GM18907 (cell line): ENCODE results near the gene ENDOV.

Experiments
- ATAC-seq: cut with Tn5 transposase; IDR thresholded peaks from one replicate; pipeline ENCODE4 v1.9.1; 2021; ENCODE audit warnings: mild to moderate bottlenecking, moderate library complexity; ENCODE audit not compliant: unreplicated experiment

The ENDOV gene

GRCh38 chr17:80430446-80431245, 15.7 kb downstream of the ENDOV start:
- ATAC-seq = no peak

DNA sequence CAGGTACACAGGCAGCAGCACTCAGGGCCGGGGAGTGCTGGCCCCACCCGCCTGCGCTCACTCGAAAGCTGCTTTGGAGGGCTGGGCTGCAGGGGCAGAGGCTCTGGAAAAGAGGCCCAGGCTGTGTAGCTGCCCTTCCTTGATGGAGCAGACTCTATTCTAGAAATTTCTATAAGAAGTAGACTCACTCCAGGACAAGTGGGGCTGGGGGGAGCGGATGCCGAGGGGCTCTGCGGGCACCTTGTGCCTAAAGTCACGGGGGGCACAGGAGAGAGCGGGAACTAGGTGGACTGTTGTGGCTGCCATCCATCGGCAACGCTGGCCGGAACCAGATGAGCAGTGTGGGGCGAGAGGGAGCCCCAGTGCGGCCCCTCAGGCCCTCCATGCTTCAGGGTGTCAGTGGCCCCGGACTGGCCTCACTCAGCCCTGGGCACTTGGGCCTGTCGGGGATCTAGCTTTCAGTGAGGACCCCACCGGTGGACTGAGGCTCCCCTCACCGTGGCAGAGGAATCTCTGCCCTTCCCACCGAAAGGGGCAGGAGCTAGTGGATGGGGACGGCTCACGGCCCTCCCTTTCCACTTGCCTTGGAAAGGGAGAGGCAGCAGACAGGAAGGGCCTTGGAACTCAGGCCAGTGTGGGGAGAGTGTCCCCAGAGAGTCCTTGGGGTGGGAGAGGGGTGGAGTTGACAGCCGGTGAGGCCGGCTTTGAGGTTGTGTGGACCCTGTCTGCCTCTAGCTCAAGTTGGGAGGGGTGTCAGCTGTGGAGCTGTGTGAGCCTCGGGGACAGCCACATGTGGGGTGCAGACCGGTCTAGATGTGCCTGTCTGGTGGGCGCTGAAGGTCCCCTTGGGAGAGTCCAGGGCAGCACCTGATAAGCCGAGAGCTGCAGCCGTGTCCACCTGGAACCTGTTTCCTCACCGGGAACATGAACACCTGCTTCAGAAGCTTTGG, 16.6 kb downstream of the ENDOV start:
- ATAC-seq = no peak

GRCh38 chr17:80432350-80432955, 17.5 kb downstream of the ENDOV start:
- ATAC-seq = no peak

GRCh38 chr17:80432961-80433550, 18.1 kb downstream of the ENDOV start:
- no peak for ATAC-seq

GRCh38 chr17:80433916-80434666, 19.1 kb downstream of the ENDOV start:
- ATAC-seq = no peak

GRCh38 chr17:80437532-80437931, 22.6 kb downstream of the ENDOV start:
- no peak for ATAC-seq

DNA sequence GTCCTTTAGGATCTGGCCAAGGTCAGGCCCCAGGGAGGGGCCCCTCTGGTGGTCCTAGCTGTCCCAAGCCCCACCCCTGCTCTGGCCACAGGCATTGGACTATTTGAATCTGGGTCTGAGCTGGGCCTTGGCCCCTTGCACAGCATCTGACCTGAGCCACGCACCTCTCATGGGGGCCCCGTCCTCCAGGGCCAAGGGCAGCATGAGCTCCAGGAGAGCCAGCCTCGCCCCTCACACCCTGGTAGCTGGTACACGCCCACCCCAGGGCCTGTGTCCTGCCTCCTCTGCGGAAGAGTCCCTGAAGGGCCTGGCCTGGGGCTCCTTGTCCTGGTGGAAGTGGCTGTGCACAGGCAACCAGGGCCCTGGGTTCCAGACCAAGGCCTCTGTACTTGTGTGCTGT, 23.8 kb downstream of the ENDOV start:
- ATAC-seq = no peak

DNA sequence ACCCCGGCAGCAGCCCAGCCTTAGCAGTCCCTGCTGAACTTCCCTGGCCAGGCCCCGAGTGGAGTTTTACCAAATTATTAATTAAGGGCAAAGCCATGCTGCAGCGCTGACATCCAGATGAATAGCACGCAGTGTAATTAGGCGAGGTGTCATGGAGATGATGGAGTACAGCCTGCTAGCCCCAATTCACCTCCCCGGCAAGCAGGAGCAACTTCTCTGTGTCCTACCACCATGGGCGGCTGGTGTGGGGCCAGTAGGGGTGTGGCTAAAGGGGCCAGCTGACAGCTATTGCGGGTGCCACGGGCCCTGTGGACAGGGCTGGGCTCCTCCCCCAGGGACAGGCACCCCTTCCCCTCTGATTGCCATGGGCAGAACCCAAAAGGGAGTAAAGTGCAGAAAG, 24.5 kb downstream of the ENDOV start:
- ATAC-seq = no peak

- ATAC-seq = no peak
Measured at GRCh38 chr17:80441133-80441578, 26.2 kb downstream of the ENDOV start.

DNA sequence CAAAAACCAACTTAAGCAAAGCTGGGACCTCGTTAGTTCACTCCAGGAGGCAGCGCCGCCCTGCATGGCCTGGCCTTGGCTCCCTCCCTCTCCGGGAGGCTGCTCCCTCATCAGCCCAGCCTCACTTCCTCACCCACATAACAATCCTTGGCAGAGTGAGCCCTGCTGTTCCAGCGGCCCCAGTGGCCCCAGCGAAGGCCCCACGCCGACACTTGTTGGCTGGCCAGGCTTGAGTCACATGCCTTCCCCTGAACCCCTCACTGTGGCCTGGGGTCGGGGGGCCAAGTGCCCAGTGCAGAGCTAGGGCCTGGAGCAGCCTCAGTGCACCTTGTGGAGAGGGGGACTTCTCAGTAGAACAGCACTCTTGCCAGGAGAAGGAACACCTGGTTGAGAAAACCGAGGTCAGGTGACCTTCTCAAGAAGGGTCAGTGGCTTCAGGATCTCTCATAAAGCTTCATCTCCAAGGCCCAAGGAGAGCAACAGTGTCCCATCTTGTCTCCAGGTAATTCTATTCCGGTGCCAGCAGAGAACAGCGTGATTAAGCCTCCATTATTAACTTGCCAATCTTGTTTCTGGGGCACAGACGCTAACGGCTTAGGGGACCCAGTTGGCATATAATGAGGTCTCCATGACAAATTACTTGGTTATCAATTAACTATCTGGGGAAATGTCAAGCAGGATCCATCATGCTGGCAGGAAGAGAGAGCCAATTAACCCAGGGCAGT, 26.8 kb downstream of the ENDOV start:
- ATAC-seq = no peak

DNA sequence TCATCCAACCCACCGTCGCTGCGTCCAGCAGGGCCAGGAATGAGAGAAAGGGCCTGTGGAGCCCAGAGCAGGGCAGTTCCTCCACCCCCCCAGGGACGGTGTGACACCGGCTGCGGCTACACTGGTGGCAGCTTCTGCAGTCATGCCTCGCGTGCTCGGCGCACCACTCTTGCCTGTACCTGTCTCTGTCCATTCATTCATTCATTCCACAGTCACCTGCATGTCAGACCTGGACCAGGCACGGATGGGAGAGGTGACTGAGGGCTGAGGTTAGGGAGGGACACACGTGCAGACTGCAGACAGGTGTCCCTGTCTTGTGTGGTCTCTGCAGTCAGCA, 27.3 kb downstream of the ENDOV start:
- no peak for ATAC-seq

DNA sequence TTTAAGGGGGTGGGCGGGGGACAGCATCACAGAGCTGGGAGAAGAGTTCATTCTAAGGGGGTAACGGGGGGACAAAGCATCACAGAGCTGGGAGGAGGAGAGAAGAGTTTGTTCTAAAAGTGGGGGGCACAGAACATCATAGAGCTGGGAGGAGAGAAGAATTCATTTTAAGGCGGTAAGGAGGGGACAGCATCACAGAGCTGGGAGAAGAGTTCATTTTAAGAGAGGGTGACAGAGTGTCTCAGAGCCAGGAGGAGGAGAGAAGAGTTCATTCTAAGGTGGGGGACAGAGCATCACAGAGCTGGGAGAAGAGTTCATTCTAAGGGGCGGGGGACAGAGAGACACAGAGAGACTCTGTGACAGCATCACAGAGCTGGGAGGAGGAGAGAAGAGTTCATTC, 27.8 kb downstream of the ENDOV start:
- no peak for ATAC-seq

- ATAC-seq = no peak
Measured at GRCh38 chr17:80443498-80443897, 28.5 kb downstream of the ENDOV start.

DNA sequence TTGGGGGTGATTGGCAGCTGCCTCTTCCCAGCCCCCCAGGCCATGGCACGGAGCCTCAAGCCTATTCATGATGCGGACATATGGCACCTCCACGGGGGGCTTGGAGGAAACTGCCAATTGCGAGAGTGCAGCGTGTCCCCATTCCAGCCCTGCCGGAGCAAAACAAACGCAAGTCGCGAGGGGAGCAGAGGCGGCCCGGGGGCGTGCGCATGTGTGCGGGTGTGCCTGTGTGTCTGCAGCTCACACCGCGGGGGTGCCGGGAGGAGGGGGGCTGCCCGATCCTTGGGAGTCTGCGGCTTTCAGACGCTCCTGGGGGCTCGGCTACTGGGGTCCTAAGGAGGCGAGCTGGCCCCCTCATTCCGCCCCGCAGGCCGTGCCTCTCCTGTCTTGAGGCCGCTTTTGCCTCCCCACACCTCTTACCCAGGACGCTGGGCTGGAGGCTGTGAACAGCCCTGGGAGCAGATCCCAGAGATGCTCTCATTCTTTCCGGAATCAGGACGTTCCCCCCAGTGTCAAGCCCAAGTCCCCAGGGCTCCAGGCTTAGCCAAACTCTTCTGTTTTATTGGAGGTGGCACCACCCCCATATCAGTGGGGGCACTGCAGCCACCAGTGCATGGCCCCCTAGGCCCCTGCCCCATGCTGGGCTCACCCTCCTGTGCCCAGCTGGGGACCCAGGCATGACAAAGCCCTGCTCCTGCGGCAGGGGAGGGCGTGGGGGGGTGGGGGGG, 29.1 kb downstream of the ENDOV start:
- ATAC-seq = no peak

GRCh38 chr17:80444644-80444979, 29.6 kb downstream of the ENDOV start:
- ATAC-seq = no peak

DNA sequence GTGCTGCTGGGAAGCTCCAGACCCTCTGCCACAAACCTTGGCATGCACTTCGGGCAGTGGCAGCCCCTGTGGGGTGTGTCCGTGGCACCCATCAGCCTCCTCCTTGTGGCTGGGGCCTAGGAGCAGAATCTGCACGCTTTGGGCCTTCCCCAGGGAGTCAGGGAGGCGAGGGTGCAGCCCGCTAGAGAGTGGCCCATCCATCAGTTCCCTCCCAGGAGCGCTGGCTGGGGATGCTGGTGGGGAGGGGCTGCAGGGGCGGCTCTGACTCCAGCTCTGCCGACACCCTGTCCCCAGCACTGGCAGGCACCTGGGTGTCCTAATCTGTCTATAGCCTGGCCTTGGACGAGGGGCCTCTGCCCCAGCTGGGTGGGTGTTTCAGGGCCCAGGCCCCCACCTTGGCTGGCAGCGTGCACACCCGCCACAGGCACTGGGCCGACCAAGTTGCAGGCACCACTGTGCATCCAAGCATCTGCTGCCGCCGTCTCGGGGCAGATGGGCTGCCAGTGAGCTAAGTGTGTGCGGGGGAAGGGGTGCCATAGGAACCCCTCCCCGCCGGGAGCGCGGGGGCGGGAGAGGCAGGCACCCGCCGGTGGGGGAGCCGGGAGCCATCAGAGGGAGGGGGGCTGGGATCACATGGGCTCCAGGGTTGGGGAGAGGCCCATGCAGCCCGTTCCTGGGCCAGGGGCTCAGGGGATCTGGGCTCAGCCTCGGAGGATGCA, 30.2 kb downstream of the ENDOV start:
- no peak for ATAC-seq

DNA sequence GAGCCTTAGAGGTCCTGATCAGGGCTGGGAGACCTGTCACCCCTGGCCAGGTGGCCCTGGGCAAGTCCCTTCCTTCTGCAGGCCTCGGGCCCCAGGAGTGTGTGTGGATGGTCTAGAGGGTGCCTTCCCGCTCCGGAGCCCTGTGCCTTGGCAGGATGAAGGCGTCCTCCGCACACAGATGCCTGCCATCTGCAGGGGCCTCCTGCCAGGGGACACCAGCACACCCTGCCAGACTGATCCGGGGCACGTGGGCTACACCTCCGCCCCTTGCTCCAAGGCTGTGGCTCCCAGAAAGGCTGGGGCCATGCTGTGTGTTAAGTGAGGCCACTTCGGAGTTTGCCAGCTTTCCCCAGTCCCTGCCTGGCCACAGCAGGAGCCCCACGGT, 30.8 kb downstream of the ENDOV start:
- ATAC-seq = no peak

DNA sequence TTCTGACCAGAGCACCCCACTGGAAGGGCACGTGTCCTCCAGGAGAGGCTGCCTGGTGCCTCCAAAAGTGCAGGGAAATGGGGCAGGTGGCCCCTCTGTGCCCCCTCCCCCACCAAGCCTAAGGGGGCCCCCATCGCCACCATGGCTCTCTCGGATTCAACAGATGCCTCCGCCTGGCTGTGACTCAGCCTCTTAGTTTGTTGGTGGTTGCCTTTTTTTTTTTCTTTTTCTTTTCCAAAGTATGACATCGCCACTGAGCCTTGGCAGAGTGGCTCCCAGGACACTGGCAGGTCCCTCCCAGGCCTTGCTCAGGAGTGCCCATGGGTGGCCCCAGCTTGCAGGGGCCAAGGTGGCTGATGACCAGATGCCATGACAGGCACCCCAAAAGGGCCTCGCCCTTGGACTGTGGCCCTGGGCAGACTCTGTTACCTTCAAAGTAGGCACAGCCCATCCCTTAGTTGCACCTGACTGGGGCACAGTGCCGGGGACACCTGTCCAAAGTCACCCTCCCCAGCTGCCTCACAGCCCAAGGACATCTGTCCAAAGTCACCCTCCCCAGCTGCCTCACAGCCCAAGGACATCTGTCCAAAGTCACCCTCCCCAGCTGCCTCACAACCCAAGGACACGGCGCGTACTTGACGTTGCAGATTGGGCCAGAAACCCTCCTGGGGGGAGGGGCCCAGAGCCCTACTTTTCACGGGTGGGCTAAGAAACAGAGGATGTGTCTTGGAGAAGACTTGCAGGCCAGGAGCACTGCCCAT, 31.9 kb downstream of the ENDOV start:
- ATAC-seq = no peak
